HG03045 (cell line): ENCODE results near the gene GLE1.
A peak's percentile ranks its signal among the peaks of the same experiment; 100 is the strongest.

Experiments used
- ATAC-seq: cut with Tn5 transposase; IDR thresholded peaks from one replicate; pipeline ENCODE4 v1.9.1; 2021; ENCODE audit warnings: mild to moderate bottlenecking, moderate library complexity; ENCODE audit not compliant: unreplicated experiment

GLE1 gene

DNA sequence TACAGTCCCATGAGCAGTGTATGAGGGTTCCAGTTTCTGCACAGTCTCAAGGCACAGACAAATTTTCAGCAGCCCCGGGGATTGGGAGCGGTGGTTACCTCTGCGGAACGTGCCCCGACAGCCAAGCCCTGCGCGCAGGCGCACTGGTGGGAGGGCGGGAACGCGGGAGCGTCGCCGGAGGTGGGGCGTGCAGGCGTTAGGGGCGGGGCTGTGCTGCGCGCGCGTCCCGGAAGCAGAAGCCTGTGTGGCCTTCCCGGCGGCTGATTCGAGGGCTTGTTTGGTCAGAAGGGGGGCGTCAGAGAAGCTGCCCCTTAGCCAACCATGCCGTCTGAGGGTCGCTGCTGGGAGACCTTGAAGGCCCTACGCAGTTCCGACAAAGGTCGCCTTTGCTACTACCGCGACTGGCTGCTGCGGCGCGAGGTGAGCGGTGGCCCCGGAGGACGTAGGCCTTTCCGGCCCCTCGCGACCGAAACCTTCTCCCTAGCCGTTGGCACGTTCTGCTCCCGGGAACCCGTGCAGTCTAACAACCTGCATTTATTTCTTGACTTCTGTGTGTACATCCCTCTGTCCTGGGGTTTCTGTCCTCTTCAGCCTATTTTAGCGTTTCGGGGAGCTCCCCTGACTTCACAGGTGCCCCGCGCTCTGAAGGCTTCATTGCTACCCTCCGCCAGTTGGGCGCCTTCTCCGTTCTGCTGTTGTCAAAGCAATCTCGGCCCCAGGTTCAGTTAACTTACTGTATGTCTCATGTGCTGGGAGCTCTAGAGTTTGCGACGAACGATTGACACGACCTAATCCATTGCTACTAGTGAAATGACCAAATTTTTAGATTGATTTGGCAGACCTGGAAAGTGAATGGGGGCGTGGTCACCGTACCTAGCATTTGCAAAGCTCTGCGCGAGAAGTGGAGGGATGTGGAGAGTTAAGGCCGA lies at the start of gene GLE1:
GLE1 (plus strand) TSS at position 235 of the 929 bp plus-strand sequence; CDS start at position 322, 87 bp downstream.
- peak; percentile 85 for ATAC-seq

DNA sequence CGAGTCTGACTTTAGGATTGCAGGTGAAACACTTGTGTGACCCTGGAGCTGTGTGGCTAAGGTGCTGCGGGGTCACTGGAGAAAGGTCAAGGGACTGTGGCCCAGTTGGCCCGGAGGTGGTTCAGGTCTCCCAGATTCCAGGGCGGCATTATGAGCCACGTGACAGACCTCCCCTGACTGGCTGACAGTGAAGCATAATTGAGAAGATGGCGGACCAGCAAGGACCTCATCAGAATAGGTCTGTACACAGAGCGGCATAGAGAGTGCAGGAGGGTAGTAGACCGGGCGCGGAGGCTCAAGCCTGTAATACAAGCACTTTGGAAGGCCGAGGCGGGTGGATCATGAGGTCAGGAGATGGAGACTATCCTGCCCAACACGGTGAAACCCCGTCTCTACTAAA lies 49.5 kb upstream of the GLE1 start:
- no peak for ATAC-seq

- ATAC-seq, result peak; percentile 88
These were observed 48.5 kb upstream of the GLE1 start, which contains the start of gene ODF2 for GRCh38 chr9:128455849-128456612. Gene ODF2, plus strand, starts transcription at chr9:128456006. Its CDS starts 86 bp downstream, at chr9:128456092.

- ATAC-seq, result peak; percentile 62
These were observed 47.9 kb upstream of the GLE1 start for GRCh38 chr9:128456613-128457061.

DNA sequence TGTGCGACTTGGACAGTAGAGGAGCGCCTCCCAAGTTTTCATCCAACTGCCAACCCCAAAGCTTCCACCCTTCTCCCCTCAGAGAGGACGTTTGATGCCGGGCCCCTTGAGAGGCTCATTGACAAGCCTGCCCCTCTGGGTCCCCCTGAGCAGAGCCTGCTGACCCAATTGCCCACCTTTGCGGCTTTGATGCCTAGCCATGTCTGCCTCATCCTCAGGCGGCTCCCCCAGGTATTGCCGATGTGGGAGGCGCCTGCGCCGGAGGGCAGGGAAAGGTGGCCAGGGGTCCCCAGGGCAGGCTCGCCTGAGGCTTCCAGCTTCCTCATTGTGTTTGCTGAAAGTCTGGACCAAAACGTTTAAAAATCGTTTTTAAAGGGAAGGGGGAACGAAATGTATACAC lies 47.3 kb upstream of the GLE1 start:
- ATAC-seq, result no peak

DNA sequence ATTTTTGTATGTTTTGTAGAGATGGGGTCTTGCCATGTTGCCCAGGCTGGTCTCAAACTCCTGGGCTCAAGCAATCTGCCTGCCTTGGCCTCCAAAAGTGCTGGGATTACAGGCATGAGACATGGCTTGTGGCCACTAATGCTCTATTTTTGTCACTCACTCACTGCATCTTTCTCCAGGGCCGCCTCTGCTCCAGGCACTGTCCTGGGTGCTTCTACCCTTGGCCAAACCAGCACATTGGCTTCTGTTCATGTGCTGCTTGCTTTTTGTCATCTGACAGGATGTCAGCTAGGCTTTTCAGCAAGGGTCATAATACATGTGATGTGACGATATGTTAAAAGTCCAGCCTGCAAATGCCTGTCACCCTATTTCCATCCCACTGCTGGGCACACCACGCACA lies 45.5 kb upstream of the GLE1 start:
- ATAC-seq, result no peak

- no peak for ATAC-seq
These were observed 35.4 kb upstream of the GLE1 start for GRCh38 chr9:128469070-128469469.

DNA sequence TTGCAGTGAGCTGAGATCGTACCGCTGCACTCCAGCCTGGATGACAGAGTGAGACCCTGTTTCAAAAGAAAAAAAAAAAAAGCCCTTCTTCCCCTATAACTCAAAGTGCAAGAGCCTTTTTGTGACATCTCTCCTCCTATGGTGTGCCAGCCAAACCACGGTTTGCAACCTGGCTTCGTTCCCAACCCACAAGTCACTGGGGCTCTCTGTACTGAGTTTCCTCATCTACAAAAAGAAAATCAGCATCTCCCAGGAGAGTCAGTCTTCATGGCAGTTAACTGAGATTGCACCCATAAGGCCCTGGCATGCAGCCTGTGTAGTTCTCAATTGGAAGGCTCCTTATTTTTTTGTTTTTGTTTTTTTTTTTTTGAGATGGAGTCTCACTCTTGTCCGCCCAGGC lies 34.0 kb upstream of the GLE1 start:
- ATAC-seq, result no peak

DNA sequence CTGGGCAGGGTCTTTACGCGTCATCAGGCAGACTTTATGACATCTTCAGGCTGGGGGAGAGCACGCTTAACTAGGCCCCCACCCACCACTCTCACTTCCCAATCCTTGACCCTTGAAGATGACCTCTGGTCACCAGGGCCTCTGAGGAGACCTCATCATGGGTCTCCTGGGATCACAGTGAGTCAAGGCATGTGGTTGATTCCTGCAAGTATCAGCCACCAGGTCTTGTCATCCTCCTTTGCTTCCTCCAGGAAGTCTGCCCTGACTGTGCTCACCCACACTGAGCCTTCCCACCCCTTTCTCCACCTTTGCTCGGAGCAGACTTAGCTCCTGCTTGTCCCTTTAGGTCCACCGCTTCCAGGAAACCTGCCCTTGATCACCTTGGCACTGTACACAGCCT lies 31.4 kb upstream of the GLE1 start:
- no peak for ATAC-seq

DNA sequence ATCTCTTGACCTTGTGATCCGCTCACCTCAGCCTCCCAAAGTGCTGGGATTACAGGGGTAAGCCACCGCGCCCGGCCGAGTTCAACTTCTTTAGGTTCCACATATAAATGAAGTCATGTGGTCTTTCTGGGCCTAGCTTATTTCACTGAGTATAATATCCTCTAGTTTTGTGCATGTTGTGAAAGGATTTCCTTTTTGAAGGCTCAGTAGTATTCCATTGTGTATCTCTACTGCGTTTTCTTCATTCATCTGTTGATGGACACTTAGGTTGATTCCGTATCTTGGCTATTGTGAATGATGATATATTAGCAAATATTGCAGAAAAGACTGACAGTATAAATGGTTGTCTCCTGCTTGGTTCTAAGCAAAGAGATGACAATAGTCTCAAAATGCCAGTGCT lies 28.7 kb upstream of the GLE1 start:
- ATAC-seq, result no peak

DNA sequence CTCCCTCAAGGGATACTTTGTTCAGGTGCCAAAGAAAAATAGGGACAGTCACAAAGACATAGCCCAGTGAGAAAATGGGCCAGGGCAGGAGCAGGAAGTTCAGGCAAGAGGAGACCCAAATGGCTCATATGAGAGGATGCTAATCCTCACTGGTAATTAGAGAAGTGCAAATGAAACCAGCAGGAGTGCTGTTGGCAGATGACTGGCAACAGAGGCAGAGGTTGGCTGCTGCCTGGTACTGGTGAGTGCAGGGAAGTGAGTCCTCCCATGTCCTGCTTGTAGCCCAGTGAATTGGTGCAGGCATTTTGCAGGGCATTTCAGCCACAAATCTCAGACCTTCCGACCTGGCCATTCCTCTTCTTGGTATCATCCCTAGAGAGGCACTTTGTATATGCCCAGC lies 25.3 kb upstream of the GLE1 start:
- ATAC-seq, result no peak

DNA sequence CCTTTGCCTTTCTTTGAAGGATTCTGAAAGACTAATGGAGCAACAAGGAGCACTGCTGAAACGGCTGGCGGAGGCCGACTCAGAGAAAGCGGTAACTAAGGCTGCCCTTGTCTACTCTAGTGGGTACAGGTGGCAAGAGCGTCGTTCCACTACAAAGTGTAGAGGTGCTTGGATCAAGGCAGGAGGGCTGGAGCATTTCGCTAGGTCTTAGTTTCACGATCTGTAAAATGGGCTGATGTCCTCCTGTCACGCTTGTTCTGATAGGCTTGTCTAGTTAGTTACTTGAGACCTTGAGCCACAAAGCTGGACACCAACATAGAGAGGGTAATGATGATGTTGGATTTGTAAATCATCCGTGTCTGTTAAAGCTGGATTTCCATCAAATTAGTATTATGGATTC lies 23.0 kb upstream of the GLE1 start:
- ATAC-seq, result no peak

GRCh38 chr9:128482186-128482585 lies 22.3 kb upstream of the GLE1 start:
- ATAC-seq, result no peak

DNA sequence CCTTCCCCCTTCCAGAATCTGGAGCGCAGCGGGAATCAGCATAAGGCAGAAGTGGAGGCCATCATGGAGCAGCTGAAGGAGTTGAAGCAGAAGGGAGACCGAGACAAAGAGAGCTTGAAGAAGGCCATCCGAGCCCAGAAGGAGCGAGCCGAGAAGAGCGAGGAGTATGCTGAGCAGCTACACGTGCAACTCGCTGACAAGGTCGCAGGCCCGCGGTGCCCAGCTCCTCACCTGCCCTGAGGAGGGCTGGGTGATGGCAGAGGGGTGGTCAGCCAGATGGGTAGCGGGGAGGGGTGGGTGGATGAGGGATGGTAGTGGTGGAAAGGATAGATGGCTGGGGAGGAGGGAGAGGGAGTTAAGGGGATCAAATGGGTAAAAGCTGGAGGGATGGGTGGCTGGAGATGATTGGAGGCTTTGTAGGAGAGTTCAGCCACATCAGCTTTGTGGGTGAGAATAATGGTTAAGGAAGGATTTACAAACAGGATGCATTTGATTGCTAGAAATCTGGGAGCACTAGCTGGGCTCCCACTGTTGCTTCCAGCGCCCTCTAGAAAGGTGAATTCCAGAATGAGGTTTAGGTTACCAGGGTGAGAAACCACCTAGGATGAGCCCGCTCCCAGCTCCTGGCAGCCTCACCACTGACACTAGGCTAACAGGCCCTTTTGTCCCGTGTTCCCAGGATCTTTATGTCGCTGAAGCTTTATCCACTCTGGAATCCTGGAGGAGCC lies 19.7 kb upstream of the GLE1 start:
- ATAC-seq, result no peak

GRCh38 chr9:128485414-128485855 lies 19.1 kb upstream of the GLE1 start:
- ATAC-seq, result no peak

DNA sequence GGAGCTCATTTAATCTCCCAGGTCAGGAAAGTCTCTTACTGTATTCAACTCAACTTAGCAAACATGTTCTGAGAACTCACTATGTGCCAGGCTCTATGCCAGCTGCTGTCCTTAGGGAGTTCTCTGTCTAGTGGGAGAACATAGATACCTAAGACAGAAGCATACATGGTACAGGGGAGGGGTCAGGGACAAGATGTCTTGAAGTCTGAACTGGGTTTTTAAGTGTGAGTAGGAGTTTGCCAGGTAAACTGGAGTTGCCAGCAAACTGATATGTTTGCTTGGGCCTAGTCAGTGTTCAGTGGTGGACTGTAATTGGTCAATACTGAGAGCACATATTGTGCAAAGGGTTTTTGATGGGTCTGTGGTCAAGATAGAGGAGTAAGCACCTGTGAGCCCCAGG lies 18.3 kb upstream of the GLE1 start:
- no peak for ATAC-seq

DNA sequence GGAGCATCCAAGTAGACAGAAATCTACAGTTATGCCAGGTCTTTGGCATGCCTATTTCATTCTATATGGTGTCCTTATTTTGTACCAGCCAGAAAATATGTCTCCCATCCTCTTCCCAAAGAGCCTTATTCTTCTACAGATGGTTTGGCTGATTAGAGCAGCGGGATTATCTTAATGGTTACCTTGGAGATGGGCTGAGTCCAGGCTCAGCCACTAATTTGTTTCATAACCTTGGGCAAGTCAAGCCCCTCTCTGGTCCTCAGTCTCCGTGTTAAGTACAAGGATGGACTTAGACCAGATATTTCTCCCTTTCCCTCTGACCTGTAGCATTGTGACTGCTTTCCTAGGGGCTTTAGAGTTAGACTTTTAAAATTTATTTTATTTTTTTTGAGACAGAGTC lies 11.1 kb upstream of the GLE1 start:
- no peak for ATAC-seq

GRCh38 chr9:128494108-128494745 lies 10.3 kb upstream of the GLE1 start:
- ATAC-seq, result no peak

GRCh38 chr9:128494746-128495129 lies 9.8 kb upstream of the GLE1 start:
- no peak for ATAC-seq

DNA sequence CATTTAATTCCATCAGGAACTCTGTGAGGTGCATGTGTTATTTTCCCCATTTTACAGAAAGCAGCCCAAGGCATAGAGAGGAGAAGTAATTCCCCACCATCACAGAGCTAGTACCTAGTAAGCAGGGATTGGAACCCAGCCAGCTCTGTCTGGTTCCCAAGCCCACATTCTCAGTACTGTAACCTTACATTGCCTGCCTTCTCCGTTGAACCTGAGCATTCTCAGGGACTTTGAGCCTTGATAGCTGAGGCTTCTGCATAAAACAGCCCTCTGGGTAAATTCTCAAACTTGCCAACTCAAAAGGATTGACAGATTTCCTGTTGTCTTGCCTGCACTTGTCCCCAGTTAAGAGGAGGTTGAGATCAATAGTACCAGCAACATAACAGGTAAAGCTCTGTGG lies 9.2 kb upstream of the GLE1 start:
- no peak for ATAC-seq
